H1 (cell line): Measurements from ENCODE around the gene POLR3H. TPM values are rescaled to one million over a fixed set of nuclear protein-coding genes. Genes with fewer than 3 reads are reported as not detected.

Experiments
- CTCF ChIA-PET: fragments of 300-600 bp; sonication (Branson Sonifier 250); formaldehyde crosslinking; loops from one replicate; lab custom pipeline; 2021; ENCODE audit not compliant: partially characterized antibody; lab: Charles Lee
- POLR2A ChIA-PET: fragments of 300-600 bp; sonication (Branson Sonifier 250); formaldehyde crosslinking; loops from one replicate; lab custom pipeline; 2021; ENCODE audit warnings: inconsistent platforms; ENCODE audit not compliant: partially characterized antibody; lab: Charles Lee
- DNase-seq, 2 experiments: peaks; one replicate each; pipeline versions ENCODE4 v3.0.0 to v3.0.0-alpha.2; 2010 to 2022; ENCODE audit warnings: low spot score in 2 of 2, low read depth in 1 of 2, mixed read lengths in 1 of 2
- FAIRE-seq: peaks from 2 replicates; lab custom pipeline; 2011; peaks lifted over from hg19 to GRCh38; lab: Jason Lieb, UNC
- H2AFZ ChIP-seq: 2 replicates; pipeline ENCODE4 v1.8.1; 2012; ENCODE audit warnings: low read length, inconsistent platforms
- H2AK5ac ChIP-seq: 2 replicates; pipeline ENCODE4 v1.6.1; 2013; ENCODE audit warnings: low read depth, low read length
- H2BK120ac ChIP-seq: replicated peaks from 2 replicates; pipeline ENCODE3; 2013; ENCODE audit warnings: low read depth, low read length, inconsistent platforms
- H2BK12ac ChIP-seq: 2 replicates; pipeline ENCODE4 v1.6.1; 2013; ENCODE audit warnings: low read depth, low read length
- H2BK15ac ChIP-seq: 2 replicates; pipeline ENCODE4 v1.6.1; 2013; ENCODE audit warnings: low read length
- H2BK20ac ChIP-seq: 2 replicates; pipeline ENCODE4 v1.6.1; 2013; ENCODE audit warnings: low read length
- H2BK5ac ChIP-seq: 2 replicates; pipeline ENCODE4 v1.6.1; 2013; ENCODE audit warnings: low read depth, low read length
- H3K14ac ChIP-seq: 2 replicates; pipeline ENCODE4 v1.6.1; 2013; ENCODE audit warnings: inconsistent platforms; ENCODE audit not compliant: insufficient read length
- H3K18ac ChIP-seq: 2 replicates; pipeline ENCODE4 v1.6.1; 2013; ENCODE audit warnings: low read length; ENCODE audit errors: extremely low read depth
- H3K23ac ChIP-seq: 2 replicates; pipeline ENCODE4 v1.6.1; 2013; ENCODE audit warnings: inconsistent platforms; ENCODE audit not compliant: insufficient read length
- H3K23me2 ChIP-seq: 2 replicates; pipeline ENCODE4 v1.6.1; 2013; ENCODE audit warnings: low read depth, low read length
- H3K27ac ChIP-seq: 2 replicates; pipeline ENCODE4 v1.6.1; 2011; ENCODE audit warnings: low read depth, low read length, inconsistent platforms
- H3K27me3 ChIP-seq, 4 experiments: replicated peaks in 1 of 4; 1 replicate in 1 of 4; 2 replicates in 3 of 4; pipeline versions ENCODE4 v1.6.1 to v1.8.1; 2011 to 2013; ENCODE audit warnings: low read length in 3 of 4, mild to moderate bottlenecking in 3 of 4, inconsistent platforms in 2 of 4, mixed read lengths in 2 of 4, moderate library complexity in 1 of 4; ENCODE audit not compliant: control insufficient read depth in 3 of 4, insufficient read depth in 3 of 4; ENCODE audit errors: extremely low read depth in 1 of 4
- H3K36me3 ChIP-seq, 4 experiments: 2 replicates each; pipeline versions ENCODE4 v1.6.1 to v1.8.1; 2011 to 2013; ENCODE audit warnings: mild to moderate bottlenecking in 4 of 4, low read length in 3 of 4, moderate library complexity in 2 of 4, control low read depth in 1 of 4, inconsistent platforms in 1 of 4; ENCODE audit not compliant: insufficient read depth in 4 of 4, control insufficient read depth in 2 of 4
- H3K4ac ChIP-seq: replicated peaks from 2 replicates; pipeline ENCODE3; 2013; ENCODE audit warnings: low read length, low read depth, mixed read lengths, inconsistent platforms; ENCODE audit not compliant: insufficient read length
- H3K4me1 ChIP-seq, 4 experiments: replicated peaks in 1 of 4; 1 replicate in 1 of 4; 2 replicates in 3 of 4; pipeline versions ENCODE4 v1.6.1 to v1.8.1; 2011 to 2013; ENCODE audit warnings: low read length in 3 of 4, inconsistent platforms in 2 of 4, mixed read lengths in 1 of 4; ENCODE audit not compliant: insufficient read depth in 4 of 4, control insufficient read depth in 3 of 4
- H3K4me2 ChIP-seq, 2 experiments: 2 replicates each; pipeline versions ENCODE4 v1.6.1 to v1.8.1; 2011 to 2013; ENCODE audit warnings: low read depth in 2 of 2, low read length in 2 of 2, control low read depth in 1 of 2, inconsistent platforms in 1 of 2, mild to moderate bottlenecking in 1 of 2; ENCODE audit not compliant: insufficient read depth in 1 of 2
- H3K4me3 ChIP-seq, 4 experiments: fragments of 200-600, 300-600 bp in 1 of 4; sonication (generic), shearing (Covaris generic), sonication (Bioruptor Twin) in 1 of 4; 2 replicates each; pipeline versions ENCODE4 v1.5.1 to v1.8.1; 2011 to 2016; ENCODE audit warnings: low read length in 4 of 4, low read depth in 3 of 4, control low read depth in 2 of 4, inconsistent platforms in 2 of 4, mild to moderate bottlenecking in 2 of 4, mixed read lengths in 1 of 4, moderate library complexity in 1 of 4; ENCODE audit not compliant: insufficient read depth in 2 of 4; ENCODE audit errors: extremely low read depth in 1 of 4
- H3K56ac ChIP-seq: replicated peaks from 2 replicates; pipeline ENCODE3; 2013; ENCODE audit warnings: low read depth, mild to moderate bottlenecking, mixed read lengths, low read length, inconsistent platforms; ENCODE audit not compliant: insufficient read length
- H3K79me1 ChIP-seq: 2 replicates; pipeline ENCODE4 v1.6.1; 2013; ENCODE audit warnings: low read depth, low read length, control low read depth
- H3K79me2 ChIP-seq, 2 experiments: 2 replicates each; pipeline versions ENCODE4 v1.6.1 to v1.8.1; 2012 to 2013; ENCODE audit warnings: low read length in 2 of 2, mild to moderate bottlenecking in 2 of 2, inconsistent platforms in 1 of 2; ENCODE audit not compliant: insufficient read depth in 2 of 2, control insufficient read depth in 1 of 2
- H3K9ac ChIP-seq, 4 experiments: replicated peaks in 1 of 4; 1 replicate in 1 of 4; 2 replicates in 3 of 4; pipeline versions ENCODE4 v1.6.1 to v1.8.1; 2011 to 2013; ENCODE audit warnings: low read depth in 3 of 4, low read length in 3 of 4, control low read depth in 2 of 4, mild to moderate bottlenecking in 2 of 4, moderate library complexity in 2 of 4, inconsistent platforms in 1 of 4; ENCODE audit errors: extremely low read depth in 1 of 4
- H3K9me3 ChIP-seq, 2 experiments: 2 replicates each; pipeline versions ENCODE4 v1.6.1 to v1.8.1; 2012 to 2013; ENCODE audit warnings: mild to moderate bottlenecking in 2 of 2, moderate library complexity in 2 of 2, control low read depth in 1 of 2, inconsistent platforms in 1 of 2, low read depth in 1 of 2, low read length in 1 of 2, mixed read lengths in 1 of 2; ENCODE audit not compliant: insufficient read depth in 2 of 2
- H4K20me1 ChIP-seq, 2 experiments: replicated peaks in 1 of 2; 2 replicates each; pipeline versions ENCODE3 to v1.8.1; 2011 to 2013; ENCODE audit warnings: inconsistent platforms in 2 of 2, low read length in 2 of 2, mild to moderate bottlenecking in 1 of 2; ENCODE audit not compliant: insufficient read depth in 2 of 2, control insufficient read depth in 1 of 2
- H4K5ac ChIP-seq: 2 replicates; pipeline ENCODE4 v1.6.1; 2013; ENCODE audit warnings: low read length, low read depth, mixed read lengths, inconsistent platforms; ENCODE audit not compliant: insufficient read length
- H4K8ac ChIP-seq: 2 replicates; pipeline ENCODE4 v1.8.0; 2013; ENCODE audit warnings: mild to moderate bottlenecking, moderate library complexity, low read length, inconsistent platforms; ENCODE audit not compliant: insufficient read depth; ENCODE audit errors: extremely low read depth
- H4K91ac ChIP-seq: replicated peaks from 2 replicates; pipeline ENCODE3; 2013; ENCODE audit warnings: low read length, mixed read lengths, inconsistent platforms; ENCODE audit not compliant: insufficient read length
- CTCF ChIP-seq, 3 experiments: IDR thresholded peaks; 1 replicate in 2 of 3; 2 replicates in 1 of 3; pipeline versions ENCODE4 v1.5.1 to v1.6.1; 2011; ENCODE audit warnings: low read length in 3 of 3, mild to moderate bottlenecking in 3 of 3, inconsistent platforms in 2 of 3, low read depth in 1 of 3, moderate library complexity in 1 of 3; ENCODE audit not compliant: insufficient read depth in 1 of 3; ENCODE audit errors: control extremely low read depth in 1 of 3
- EGR1 ChIP-seq: IDR thresholded peaks from 2 replicates; pipeline ENCODE4 v1.6.1; 2011; ENCODE audit warnings: low read depth, low read length, borderline replicate concordance
- EP300 ChIP-seq, 2 experiments: IDR thresholded peaks; 1 replicate in 1 of 2; 2 replicates in 1 of 2; pipeline ENCODE4 v1.6.1; 2011 to 2012; ENCODE audit warnings: low read depth in 2 of 2, low read length in 2 of 2, mild to moderate bottlenecking in 2 of 2, borderline replicate concordance in 1 of 2, inconsistent platforms in 1 of 2, moderate library complexity in 1 of 2
- FOSL1 ChIP-seq: IDR thresholded peaks from 2 replicates; pipeline ENCODE4 v1.6.1; 2011; ENCODE audit warnings: mild to moderate bottlenecking, low read depth, low read length, moderate library complexity; ENCODE audit not compliant: insufficient read depth
- JUN ChIP-seq: IDR thresholded peaks from 2 replicates; pipeline ENCODE4 v1.6.1; 2011; ENCODE audit warnings: low read depth, mild to moderate bottlenecking, improper control_type of control experiment, low read length
- KDM1A ChIP-seq: fragments of 200-600, 300-600 bp; sonication (generic); IDR thresholded peaks from 2 replicates; pipeline ENCODE4 v1.7.1; 2016; ENCODE audit warnings: mild to moderate bottlenecking, low read length, borderline replicate concordance
- KDM5A ChIP-seq: fragments of 200-600 bp; IDR thresholded peaks from 2 replicates; pipeline ENCODE4 v1.7.1; 2012; ENCODE audit warnings: mild to moderate bottlenecking, low read length, inconsistent platforms, mixed read lengths
- PHF8 ChIP-seq: fragments of 200-600 bp; sonication (generic); conservative IDR thresholded peaks from 2 replicates; pipeline ENCODE4 v1.7.1; 2012; ENCODE audit warnings: low read depth, mild to moderate bottlenecking, inconsistent platforms, low read length, moderate library complexity
- SP2 ChIP-seq: IDR thresholded peaks from 2 replicates; pipeline ENCODE4 v1.6.1; 2012; ENCODE audit warnings: mild to moderate bottlenecking, low read length, inconsistent platforms
- SUZ12 ChIP-seq: fragments of 200-600 bp; sonication (generic); IDR thresholded peaks from 2 replicates; pipeline ENCODE4 v1.6.1; 2012; ENCODE audit warnings: mild to moderate bottlenecking, inconsistent platforms, low read length, moderate library complexity, mixed read lengths
- WGBS, 2 experiments: shearing (Covaris generic) in 1 of 2; methylation state at CpG; one replicate each; pipeline versions ENCODE4 v1.1.6 to v1.1.7; 2013 to 2015; ENCODE audit warnings: low lambda C conversion rate in 2 of 2, mixed read lengths in 2 of 2, inconsistent platforms in 1 of 2, low coverage in 1 of 2, missing lambda C conversion rate in 1 of 2; ENCODE audit not compliant: insufficient replicate concordance in 2 of 2, insufficient coverage in 1 of 2, insufficient read length in 1 of 2; ENCODE audit errors: extremely low coverage in 1 of 2, missing lambda C conversion rate in 1 of 2; 5-methylcytosine and 5-hydroxymethylcytosine counted together
- polyA plus RNA-seq, 7 experiments: library from polyadenylated mRNA; depleted of rRNA in 3 of 7; stranded (reverse) in 5 of 7; unstranded in 2 of 7; fragments of >200 nt in 5 of 7; fragments of 200-250 nt in 2 of 7; gene quantifications; 1 replicate in 5 of 7; 2 replicates in 1 of 7; 4 replicates in 1 of 7; pipeline versions ENCODE4 v1.2.1 to v1.2.3, GENCODE V29; 2011 to 2013; ENCODE audit warnings: missing spikeins in 2 of 7, mixed read lengths in 2 of 7
- total RNA-seq: library from RNA; stranded (reverse); fragmentation: NEBNext Ultra II Directional; extraction: Animal tissue kit (Norgen Biotek cat#: 25700); gene quantifications from 2 replicates; pipeline ENCODE4 v1.2.1, GENCODE V29; 2021

POLR3H gene
- total and polyA plus RNA-seq, 2 of the 8 experiments (the other 6 are each of a cell fraction or from before 2014, with no cell fraction given), result 29.7 to 39.2 TPM

- H2BK15ac ChIP-seq, result no peak overlapping the region
- H2BK120ac ChIP-seq, result no peak overlapping the region
- ChIA-PET CTCF (interaction anchor here (0.6 to 16.1 kb wide), 7 partner anchors 9 to 154 kb away, joined by 3 to 169 read pairs (median 4); no protein-coding TSS in a partner anchor), POLR2A (interaction anchor here (1.4 kb wide), 1 partner anchor 66 kb away, joined by 5 read pairs; the partner anchor contains the start of genes DESI1 and XRCC6)
- DNase-seq, result no peak
- no peaks in the 10 kb centered on the region for H4K20me1 ChIP-seq
- no peak overlapping the region for H3K27ac ChIP-seq
- H3K4me3 ChIP-seq, result no peak overlapping the region
- H3K36me3 ChIP-seq, result no peaks in the 10 kb centered on the region
- H3K79me2 ChIP-seq, result no peaks in the 10 kb centered on the region
- H3K56ac ChIP-seq, result no peak overlapping the region
- H4K8ac ChIP-seq, result no peak overlapping the region; the same call in 1 of the 2 replicates
- no peak overlapping the region for H2BK5ac ChIP-seq
- H3K23ac ChIP-seq, result no peak overlapping the region
- H3K4me2 ChIP-seq, result no peak overlapping the region
- H2AK5ac ChIP-seq, result no peak overlapping the region
- no peaks in the 10 kb centered on the region; the same call in 1 of the 2 replicates for H3K79me1 ChIP-seq
- H3K9me3 ChIP-seq, result no peaks in the 10 kb centered on the region
- no peak overlapping the region for H4K5ac ChIP-seq
- peaks cover 0 to 10% (median 4%) of the 10 kb centered on the region in 4 experiments; a peak in 4 of 7 replicates for H3K4me1 ChIP-seq
- H3K4ac ChIP-seq, result peak overlapping the region; percentile 69
- no peak overlapping the region for H4K91ac ChIP-seq
- no peak overlapping the region for H2BK20ac ChIP-seq
- no peak overlapping the region for H3K14ac ChIP-seq
- H3K9ac ChIP-seq, result no peak overlapping the region
- 0 out of 2 replicates have a peak overlapping the region, but pooled peaks have one; percentile 60 for H2BK12ac ChIP-seq
- H2AFZ ChIP-seq, result no peak overlapping the region
- no peak overlapping the region for H3K18ac ChIP-seq
- no peaks in the 10 kb centered on the region for H3K27me3 ChIP-seq
- FAIRE-seq, result no peak
- 85% methylated on average over 7 of the region's 7 CpGs; no CpG with 5 or more reads in 1 of the 2 experiments for WGBS, 2 experiments
- H3K23me2 ChIP-seq, result no peaks in the 10 kb centered on the region
- TF ChIP-seq CTCF (IDR thresholded peaks at IDR 0.05; ENCODE audit: control extremely low read depth in 1 of 3, insufficient read depth in 1 of 3, low read depth in 1 of 3, low read length in 3 of 3) (no peak), FOSL1 (no peak), EGR1 (no peak), KDM1A (no peak), PHF8 (no peak), SUZ12 (no peak), SP2 (no peak), JUN (no peak), KDM5A (no peak), EP300 (IDR thresholded peaks at IDR 0.05; ENCODE audit: borderline replicate concordance in 1 of 2, low read depth in 2 of 2, low read length in 2 of 2) (no peak)
Measured at GRCh38 chr22:41555325-41555982, 11.2 kb upstream of the POLR3H start.
